HG03097 (cell line): Measurements from ENCODE around the gene OR11H7.
"Not testable (repeated sequence)": the region's sequence is repeated elsewhere in the genome, so short reads cannot be mapped to it uniquely, and the experiment has no call there.

Experiments
- ATAC-seq: cut with Tn5 transposase; IDR thresholded peaks from one replicate; pipeline ENCODE4 v1.9.1; 2021; ENCODE audit not compliant: unreplicated experiment, low FRiP score

OR11H7 gene

GRCh38 chr14:20228681-20229080 is at the start of gene OR11H7:
OR11H7 (plus strand) TSS chr14:20228981.
- no peak for ATAC-seq

- no peak for ATAC-seq
Measured at GRCh38 chr14:20179218-20179617, 49.6 kb upstream of the OR11H7 start.

DNA sequence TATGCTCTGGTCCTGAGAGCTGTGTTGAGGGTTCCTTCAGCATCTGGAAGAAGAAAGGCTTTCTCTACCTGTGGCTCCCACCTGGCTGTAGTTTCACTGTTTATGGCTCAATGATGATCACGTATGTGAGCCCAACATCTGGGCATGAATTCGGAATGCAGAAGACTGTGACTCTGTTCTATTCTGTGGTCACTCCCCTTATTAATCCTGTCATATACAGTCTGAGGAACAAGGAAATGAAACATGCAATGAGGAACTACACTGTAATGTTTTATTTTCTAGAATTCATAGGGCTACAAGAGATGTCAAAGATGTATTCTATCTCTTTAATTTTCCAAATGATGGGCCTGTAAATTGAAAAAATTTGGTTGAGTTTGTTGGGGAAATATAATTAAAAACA is 48.9 kb upstream of the OR11H7 start:
- no peak for ATAC-seq

DNA sequence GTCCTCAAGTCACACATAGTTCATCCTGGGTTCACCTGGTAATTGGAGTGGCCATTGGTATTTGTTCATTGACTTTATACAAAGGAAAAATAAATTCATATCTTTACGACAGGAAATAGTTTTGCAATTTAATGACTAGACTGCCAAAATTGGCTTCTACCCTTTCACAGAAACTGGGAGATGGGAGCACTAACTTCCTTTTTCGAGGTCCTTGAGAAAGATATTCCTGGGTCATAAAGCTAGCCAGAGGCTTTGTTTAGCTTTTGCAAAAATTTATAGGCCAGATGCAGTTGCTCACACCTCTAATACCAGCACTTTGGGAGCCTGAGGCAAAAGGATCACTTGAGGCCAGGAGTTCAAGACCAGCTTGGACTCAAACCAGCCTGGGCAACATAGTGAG is 48.3 kb upstream of the OR11H7 start:
- no peak for ATAC-seq

- ATAC-seq = no peak
Measured at GRCh38 chr14:20184181-20184580, 44.6 kb upstream of the OR11H7 start.

GRCh38 chr14:20190596-20190995 is 38.2 kb upstream of the OR11H7 start, which contains the start of gene OR11G2:
OR11G2 (plus strand) TSS chr14:20190896; CDS start chr14:20197438, 6,542 bp downstream.
- no peak for ATAC-seq

GRCh38 chr14:20191396-20191795 is 37.4 kb upstream of the OR11H7 start:
- ATAC-seq = no peak

DNA sequence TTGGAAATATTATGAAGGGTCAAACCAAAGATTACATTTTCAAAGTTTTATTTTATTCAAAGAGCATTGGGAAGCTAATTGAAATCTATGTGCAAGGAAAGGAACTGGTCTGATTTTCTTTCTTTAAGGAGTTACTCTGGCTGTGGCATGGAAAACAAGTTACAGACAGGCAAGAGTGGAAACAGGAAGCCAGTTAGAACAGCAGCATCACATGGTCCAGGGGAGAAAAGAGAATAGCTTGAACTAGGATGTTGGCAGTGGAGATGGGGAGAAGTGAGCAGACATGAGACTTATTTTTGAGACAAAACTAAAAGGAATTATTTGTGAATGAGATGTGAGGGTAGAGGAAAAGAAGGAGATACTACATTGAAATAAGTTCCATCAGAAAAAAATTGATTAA is 34.7 kb upstream of the OR11H7 start:
- ATAC-seq = no peak

DNA sequence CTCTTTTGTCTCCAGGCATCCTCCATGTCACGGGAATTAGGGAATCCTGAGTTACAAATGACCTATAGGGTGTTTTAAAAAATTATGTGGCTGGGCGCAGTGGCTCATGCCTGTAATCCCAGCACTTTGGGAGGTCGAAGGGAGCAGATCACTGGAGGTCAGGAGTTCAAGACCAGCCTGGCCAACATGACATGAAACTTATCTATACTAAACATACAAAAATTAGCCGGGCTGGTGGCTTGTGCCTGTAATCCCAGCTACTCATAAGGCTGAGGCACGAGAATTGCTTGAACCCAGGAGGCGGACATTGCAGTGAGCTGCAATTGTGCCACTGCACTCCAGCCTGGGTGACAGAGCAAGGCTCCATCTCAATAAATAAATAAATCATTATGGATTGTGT is 33.6 kb upstream of the OR11H7 start:
- ATAC-seq = not testable (repeated sequence)

- no peak for ATAC-seq
Measured at GRCh38 chr14:20195911-20196310, 32.9 kb upstream of the OR11H7 start.

GRCh38 chr14:20197459-20197858 is 31.3 kb upstream of the OR11H7 start:
- no peak for ATAC-seq

- no peak for ATAC-seq
Measured at GRCh38 chr14:20198991-20199390, 29.8 kb upstream of the OR11H7 start.

- no peak for ATAC-seq
Measured at GRCh38 chr14:20204721-20205120, 24.1 kb upstream of the OR11H7 start.

- ATAC-seq = no peak
Measured at GRCh38 chr14:20209595-20209994, 19.2 kb upstream of the OR11H7 start.

GRCh38 chr14:20212406-20212805 is 16.4 kb upstream of the OR11H7 start:
- not testable (repeated sequence) for ATAC-seq

DNA sequence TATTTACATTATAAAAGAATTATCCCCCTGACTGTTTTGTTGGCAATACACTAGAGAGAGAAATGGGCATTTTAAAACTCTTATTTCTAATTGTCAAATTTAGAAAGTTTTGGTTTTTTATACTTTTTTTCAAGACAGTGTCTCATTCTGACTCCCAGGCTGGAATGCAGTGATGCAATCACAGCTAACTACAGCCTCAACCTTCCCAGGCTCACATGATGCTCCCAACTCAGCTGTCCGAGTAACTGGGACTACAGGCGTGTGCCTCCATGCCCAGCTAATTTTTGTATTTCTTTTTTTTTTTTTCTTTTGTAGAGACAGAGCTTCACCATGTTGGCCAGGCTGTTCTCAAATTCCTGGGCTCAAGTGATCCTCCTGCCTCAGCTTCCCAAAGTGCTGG is 13.6 kb upstream of the OR11H7 start:
- no peak for ATAC-seq

DNA sequence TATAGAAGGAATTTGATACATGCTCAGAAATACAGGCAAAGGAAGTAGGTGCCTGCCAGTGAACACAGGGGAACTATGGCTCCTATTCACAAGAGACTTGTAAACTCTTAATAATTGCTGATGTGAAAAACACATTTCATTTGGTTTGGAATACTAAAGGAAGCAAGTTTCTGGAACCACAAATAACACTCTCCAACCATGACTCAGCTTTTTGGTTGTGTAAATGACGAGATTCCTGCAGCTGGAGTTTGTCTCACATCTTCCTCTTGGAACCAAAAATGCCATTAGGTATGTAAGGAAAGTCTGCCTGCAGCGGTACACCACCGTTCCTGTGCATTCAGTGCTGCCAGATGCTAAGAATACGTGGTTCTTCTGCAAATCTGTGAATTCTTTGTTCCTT is 9.7 kb upstream of the OR11H7 start:
- no peak for ATAC-seq

DNA sequence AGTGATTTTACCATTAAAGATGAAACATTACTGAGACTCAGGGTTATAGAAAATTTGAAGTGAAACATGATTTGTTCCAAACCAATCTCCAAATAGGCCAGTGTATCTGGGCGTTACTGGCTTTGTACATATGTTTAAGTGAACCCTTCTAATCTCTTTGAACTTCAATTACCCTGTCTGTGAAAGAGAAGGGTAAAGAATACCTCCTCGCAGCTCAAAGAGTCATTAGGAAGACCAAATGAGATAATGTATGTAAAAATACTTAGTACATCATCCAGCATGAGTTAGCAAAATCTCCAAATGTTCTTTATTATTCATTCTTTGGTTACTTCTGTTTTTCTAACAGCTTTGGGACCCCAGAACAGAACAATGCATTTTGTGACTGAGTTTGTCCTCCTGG is 5.4 kb upstream of the OR11H7 start, which contains the start of gene OR11H6:
OR11H6 (plus strand) TSS at position 301 of the 400 bp plus-strand sequence; CDS start at position 301, 0 bp downstream.
- ATAC-seq = no peak

- not testable (repeated sequence) for ATAC-seq
Measured at GRCh38 chr14:20235415-20235814, 6.6 kb downstream of the OR11H7 start.

- no peak for ATAC-seq
Measured at GRCh38 chr14:20247646-20248246, 19.0 kb downstream of the OR11H7 start.

DNA sequence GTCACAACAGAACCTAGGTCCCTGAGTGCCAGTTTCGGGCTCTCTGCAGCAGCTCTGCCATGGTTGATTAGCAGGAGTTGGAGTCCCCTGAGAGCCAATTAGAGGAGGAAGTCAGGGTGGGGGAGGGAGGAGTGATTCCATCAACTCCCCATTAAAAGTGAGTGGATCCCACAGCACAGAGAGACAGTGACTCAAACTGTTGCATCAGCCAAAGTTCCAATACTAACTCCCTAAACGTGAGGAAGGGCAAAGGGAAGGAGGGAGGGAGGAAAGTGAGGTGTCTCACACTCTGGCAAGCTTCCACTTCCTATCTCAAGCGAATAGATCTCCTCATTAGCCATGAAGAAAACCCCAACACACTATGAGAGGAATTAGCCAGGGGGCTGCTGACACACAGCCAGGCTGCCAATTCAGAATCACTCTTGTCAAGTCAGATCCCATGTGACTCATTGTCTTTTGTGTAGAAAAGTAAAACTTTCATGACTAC is 33.9 kb downstream of the OR11H7 start:
- ATAC-seq = no peak

DNA sequence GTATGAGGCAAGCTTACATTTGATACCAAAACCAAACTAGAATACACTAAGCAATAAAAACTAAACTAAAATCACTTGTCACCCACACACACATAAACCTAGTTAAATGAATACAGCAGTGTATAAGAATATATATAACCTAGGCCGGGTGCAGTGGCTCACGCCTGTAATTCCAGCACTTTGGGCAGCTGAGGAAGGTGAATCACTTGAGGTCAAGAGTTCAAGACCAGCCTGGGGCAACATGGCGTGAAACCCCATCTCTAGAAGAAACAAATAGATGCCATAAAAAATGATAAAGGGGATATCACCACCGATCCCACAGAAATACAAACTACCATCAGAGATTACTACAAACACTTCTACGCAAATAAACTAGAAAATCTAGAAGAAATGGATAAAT is 35.6 kb downstream of the OR11H7 start:
- not testable (repeated sequence) for ATAC-seq

GRCh38 chr14:20274062-20274461 is 45.3 kb downstream of the OR11H7 start:
- no peak for ATAC-seq
